ENCODE data around the gene OPN5.
"Not testable (repeated sequence)": the region's sequence is repeated elsewhere in the genome, so short reads cannot be mapped to it uniquely, and the experiment has no call there.

Gene OPN5

GRCh38 chr6:47781732-47782131 lies at the start of gene OPN5:
Gene OPN5, plus strand, starts transcription at chr6:47782032. Its CDS starts 35 bp downstream, at chr6:47782067.
- DNase-seq = no peak

GRCh38 chr6:47733879-47734558 lies 47.8 kb upstream of the OPN5 start:
- DNase-seq = no peak

GRCh38 chr6:47734831-47735481 lies 46.9 kb upstream of the OPN5 start:
- no peak for DNase-seq

GRCh38 chr6:47736083-47736700 lies 45.6 kb upstream of the OPN5 start:
- DNase-seq = no peak

GRCh38 chr6:47737406-47737805 lies 44.4 kb upstream of the OPN5 start:
- DNase-seq = no peak

GRCh38 chr6:47740714-47741113 lies 41.1 kb upstream of the OPN5 start:
- DNase-seq = no peak

- peak; percentile 6 for DNase-seq
Measured at GRCh38 chr6:47741807-47742206, 40.0 kb upstream of the OPN5 start.

- no peak for DNase-seq
Measured at GRCh38 chr6:47743744-47744143, 38.1 kb upstream of the OPN5 start.

- DNase-seq = not testable (repeated sequence)
Measured at GRCh38 chr6:47745269-47745668, 36.6 kb upstream of the OPN5 start.

- no peak for DNase-seq
Measured at GRCh38 chr6:47749757-47750156, 32.1 kb upstream of the OPN5 start.

- no peak for DNase-seq
Measured at GRCh38 chr6:47752801-47753200, 29.0 kb upstream of the OPN5 start.

- DNase-seq = no peak
Measured at GRCh38 chr6:47759364-47759763, 22.5 kb upstream of the OPN5 start.

- DNase-seq = no peak
Measured at GRCh38 chr6:47762502-47762901, 19.3 kb upstream of the OPN5 start.

GRCh38 chr6:47766445-47766844 lies 15.4 kb upstream of the OPN5 start:
- DNase-seq = no peak

GRCh38 chr6:47767102-47767501 lies 14.7 kb upstream of the OPN5 start:
- no peak for DNase-seq

- no peak for DNase-seq
Measured at GRCh38 chr6:47769982-47770381, 11.8 kb upstream of the OPN5 start.

- DNase-seq = no peak
Measured at GRCh38 chr6:47772359-47772758, 9.5 kb upstream of the OPN5 start.

GRCh38 chr6:47773005-47773404 lies 8.8 kb upstream of the OPN5 start:
- no peak for DNase-seq

GRCh38 chr6:47780510-47781356 lies 1.1 kb upstream of the OPN5 start:
- DNase-seq = peak; percentile 46

- no peak for DNase-seq
Measured at GRCh38 chr6:47785182-47785581, 3.4 kb downstream of the OPN5 start.

- DNase-seq = peak; percentile 68
Measured at GRCh38 chr6:47787620-47788497, 6.0 kb downstream of the OPN5 start.

GRCh38 chr6:47788498-47788884 lies 6.7 kb downstream of the OPN5 start:
- no peak for DNase-seq
